Kidney (tissue), 22 donors: ENCODE results near the gene UBE2F. TPM values are rescaled to one million over a fixed set of nuclear protein-coding genes. Genes with fewer than 3 reads are reported as not detected.

Experiments
- DNase-seq, 5 donors: peaks; one replicate each; pipeline ENCODE4 v3.0.0-alpha.2; 2013 to 2020
- FAIRE-seq: peaks from 2 replicates; lab custom pipeline; 2012; peaks lifted over from hg19 to GRCh38; lab: Jason Lieb, UNC
- H3K27ac ChIP-seq, 2 donors: one replicate each; pipeline ENCODE4 v1.7.0; 2013; ENCODE audit warnings: low read depth in 2 of 2, low read length in 2 of 2, inconsistent platforms in 1 of 2
- H3K27me3 ChIP-seq: one replicate; pipeline ENCODE4 v1.7.1; 2013; ENCODE audit warnings: low read length, inconsistent platforms; ENCODE audit not compliant: control insufficient read depth, insufficient read depth
- H3K36me3 ChIP-seq, 3 donors: one replicate each; pipeline versions ENCODE4 v1.7.0 to v1.7.1; 2013; ENCODE audit warnings: low read length in 3 of 3, control low read depth in 1 of 3, inconsistent platforms in 1 of 3; ENCODE audit not compliant: insufficient read depth in 3 of 3, control insufficient read depth in 2 of 3
- H3K4me1 ChIP-seq, 3 donors: one replicate each; pipeline versions ENCODE4 v1.7.0 to v1.7.1; 2013; ENCODE audit warnings: low read length in 3 of 3, inconsistent platforms in 1 of 3, low read depth in 1 of 3; ENCODE audit not compliant: control insufficient read depth in 2 of 3, insufficient read depth in 2 of 3
- H3K4me3 ChIP-seq, 3 donors: one replicate each; pipeline versions ENCODE4 v1.7.0 to v1.8.1; 2013; ENCODE audit warnings: low read length in 3 of 3, control low read depth in 1 of 3, inconsistent platforms in 1 of 3
- H3K9ac ChIP-seq, 3 donors: one replicate each; pipeline versions ENCODE4 v1.7.0 to v1.7.1; 2013; ENCODE audit warnings: low read length in 3 of 3, control low read depth in 1 of 3, inconsistent platforms in 1 of 3
- H3K9me3 ChIP-seq, 3 donors: one replicate each; pipeline versions ENCODE4 v1.7.0 to v1.7.1; 2013; ENCODE audit warnings: low read length in 3 of 3, control low read depth in 1 of 3, inconsistent platforms in 1 of 3; ENCODE audit not compliant: control insufficient read depth in 2 of 3, insufficient read depth in 1 of 3
- CTCF ChIP-seq: IDR thresholded peaks from 3 replicates; pipeline ENCODE4 v1.5.1; 2012; ENCODE audit warnings: mild to moderate bottlenecking, moderate library complexity, borderline replicate concordance; ENCODE audit not compliant: insufficient read depth; ENCODE audit errors: extremely low read depth
- intact Hi-C: fragments of 100-400 bp; cut with DNase I; formaldehyde crosslinking; loops from one replicate; pipeline ENCODE4 v1.11.1; 2022
- long read RNA-seq, 10 donors: library from polyadenylated mRNA in 1 of 10; unstranded in 1 of 10; transcript quantifications; one replicate each; pipeline ENCODE4 v2.0.0 and lab custom pipeline, GENCODE V29; 2021 to 2026
- polyA plus RNA-seq: library from polyadenylated mRNA; stranded (reverse); fragments of 350-450 nt; fragmentation: Illumina TruSeq; extraction: RNeasy Lipid Tissue Mini Kit (QIAGEN cat#74804); gene quantifications from one replicate; pipeline ENCODE4 v1.2.3, GENCODE V29; 2014; ENCODE audit warnings: low read depth, low replicate concordance; ENCODE audit not compliant: insufficient read depth
- total RNA-seq: library from RNA; stranded (reverse); fragmentation: NEBNext Ultra II Directional; extraction: Animal tissue kit (Norgen Biotek cat#: 25700); gene quantifications from one replicate; pipeline ENCODE4 v1.2.1, GENCODE V29; 2021
- donor health status: control.
- donor health status: control.
- donor health status: control.
- donor health status: control.
- donor health status: control.
- donor health status: DM: yes; HTN: yes; CAD: no.
- donor health status: Normal renal cell carcinoma (clear cell type).

The UBE2F gene
- total RNA-seq (34.5 TPM), polyA plus RNA-seq (68.7 TPM)
- long read RNA-seq, donor 1, transcript UBE2F-201 (10 exons, 2,009 nt) = major isoform, 12 of 14 reads
- long read RNA-seq, donor 1, partial matches to known transcripts = 0 of 14 reads
- long read RNA-seq, donor 1, other reads (novel, unspliced or antisense) = 0 of 14 reads
- long read RNA-seq, donor 2, transcript UBE2F-201 (10 exons, 2,009 nt) = major isoform, 11 of 14 reads
- long read RNA-seq, donor 2, partial matches to known transcripts = 0 of 14 reads
- long read RNA-seq, donor 2, other reads (novel, unspliced or antisense) = 0 of 14 reads
- long read RNA-seq, donor 3, transcript UBE2F-201 (10 exons, 2,009 nt) = major isoform, 8 of 11 reads
- long read RNA-seq, donor 3, partial matches to known transcripts = 0 of 11 reads
- long read RNA-seq, donor 3, other reads (novel, unspliced or antisense) = 0 of 11 reads
- long read RNA-seq, donor 4, transcript UBE2F-201 (10 exons, 2,009 nt) = major isoform, 11 of 12 reads
- long read RNA-seq, donor 4, partial matches to known transcripts = 0 of 12 reads
- long read RNA-seq, donor 4, other reads (novel, unspliced or antisense) = 0 of 12 reads
- long read RNA-seq, donor 5 = 0 reads
- long read RNA-seq, donor 6, transcript UBE2F-201 (10 exons, 2,009 nt) = major isoform, 12 of 16 reads
- long read RNA-seq, donor 6, partial matches to known transcripts = 0 of 16 reads
- long read RNA-seq, donor 6, other reads (novel, unspliced or antisense) = 0 of 16 reads
- long read RNA-seq, donor 7, transcript UBE2F-201 (10 exons, 2,009 nt) = major isoform, 15 of 22 reads
- long read RNA-seq, donor 7, partial matches to known transcripts = 3 of 22 reads
- long read RNA-seq, donor 7, other reads (novel, unspliced or antisense) = 1 of 22 reads
- long read RNA-seq, donor 8, transcript UBE2F-201 (10 exons, 2,009 nt) = major isoform, 10 of 17 reads
- long read RNA-seq, donor 8, partial matches to known transcripts = 6 of 17 reads
- long read RNA-seq, donor 8, other reads (novel, unspliced or antisense) = 0 of 17 reads
- long read RNA-seq, donor 9, transcript UBE2F-201 (10 exons, 2,009 nt) = major isoform, 8 of 8 reads
- long read RNA-seq, donor 9, partial matches to known transcripts = 0 of 8 reads
- long read RNA-seq, donor 9, other reads (novel, unspliced or antisense) = 0 of 8 reads
- long read RNA-seq, donor 10, transcript UBE2F-201 (10 exons, 2,009 nt) = major isoform, 14 of 23 reads
- long read RNA-seq, donor 10, partial matches to known transcripts = 6 of 23 reads
- long read RNA-seq, donor 10, other reads (novel, unspliced or antisense) = 0 of 23 reads

- peak; percentile 97 to 99 (median 99) for DNase-seq
- Histone ChIP-seq H3K9ac (peak within 1 kb of the TSS; percentile 32 to 84 (median 75)), H3K27me3 (no peaks in the 10 kb centered on the region), H3K27ac (peak within 1 kb of the TSS; percentile 60 to 71), H3K4me1 (peaks cover 4 to 16% (median 9%) of the 10 kb centered on the region in 3 donors), H3K4me3 (peak within 1 kb of the TSS; percentile 74 to 89 (median 85)), H3K36me3 (no peaks in the 10 kb centered on the region), H3K9me3 (peaks cover 0 to 12% (median 0%) of the 10 kb centered on the region in 3 donors)
- FAIRE-seq = peak; percentile 87
- no peak for TF ChIP-seq CTCF
- intact Hi-C loops = no loop called here
These were observed at the start of gene UBE2F for GRCh38 chr2:237966565-237967462. TSS of gene UBE2F (plus strand) at chr2:237967014. CDS start at chr2:237973108, 6,094 bp downstream.

GRCh38 chr2:237917696-237918374, 49.0 kb upstream of the UBE2F start:
- no peak for TF ChIP-seq CTCF
- H3K9me3 ChIP-seq = no peaks in the 10 kb centered on the region
- H3K27me3 ChIP-seq = no peaks in the 10 kb centered on the region
- no peak overlapping the region for H3K27ac ChIP-seq
- no peaks in the 10 kb centered on the region for H3K4me1 ChIP-seq
- intact Hi-C loops = no loop called here
- FAIRE-seq = no peak
- H3K4me3 ChIP-seq = no peak overlapping the region
- H3K9ac ChIP-seq = no peak overlapping the region
- no peak for DNase-seq
- H3K36me3 ChIP-seq = no peaks in the 10 kb centered on the region
